PC-3 (cell line): ENCODE measurements around the gene GSX2. TPM values are rescaled to one million over a fixed set of nuclear protein-coding genes. Genes with fewer than 3 reads are reported as not detected.

Experiments
- ATAC-seq: fragments of 200-7000 bp; cut with Tn5 transposase; 2 replicates; pipeline ENCODE4 v1.9.1; 2020; ENCODE audit warnings: mild to moderate bottlenecking, moderate library complexity
- BruUV-seq: library from RNA; stranded (reverse); fragments of 400-500 nt; replicated peaks from 2 replicates; lab custom pipeline; 2021; lab: Mats Ljungman, UMichigan
- CTCF ChIA-PET: fragments of 300-600 bp; sonication (Branson Sonifier 250); formaldehyde crosslinking; loops from one replicate; lab custom pipeline; 2022; ENCODE audit warnings: antibody characterized with exemption; lab: Charles Lee
- POLR2A ChIA-PET: fragments of 300-600 bp; sonication (Branson Sonifier 250); formaldehyde crosslinking; loops from one replicate; lab custom pipeline; 2022; ENCODE audit warnings: antibody characterized with exemption; ENCODE audit not compliant: unreplicated experiment; lab: Charles Lee
- DNase-seq: peaks from one replicate; pipeline ENCODE4 v3.0.0-alpha.2; 2015
- H2AFZ ChIP-seq: fragments of 300-600 bp; sonication (generic); 2 replicates; pipeline ENCODE4 v1.6.0; 2016; ENCODE audit warnings: antibody characterized with exemption, low read length
- H3F3A ChIP-seq: fragments of 300-600 bp; sonication (generic); one replicate; pipeline ENCODE4 v1.6.0; 2017; ENCODE audit warnings: antibody characterized with exemption, low read length, control low read depth, mild to moderate bottlenecking; ENCODE audit not compliant: unreplicated experiment
- H3K27ac ChIP-seq: fragments of 300-600 bp; sonication (generic); 2 replicates; pipeline ENCODE4 v1.5.1; 2016; ENCODE audit warnings: mild to moderate bottlenecking, low read length
- H3K27me3 ChIP-seq: fragments of 300-600 bp; sonication (generic); 2 replicates; pipeline ENCODE4 v1.6.1; 2016; ENCODE audit warnings: low read length, mixed read lengths
- H3K36me3 ChIP-seq: fragments of 300-600 bp; sonication (generic); 2 replicates; pipeline ENCODE4 v1.6.1; 2016; ENCODE audit warnings: low read depth, mixed run types, low read length, mixed read lengths
- H3K4me1 ChIP-seq: fragments of 300-600 bp; sonication (generic); 2 replicates; pipeline ENCODE4 v1.5.1; 2016; ENCODE audit warnings: low read length; ENCODE audit not compliant: insufficient read depth
- H3K4me2 ChIP-seq: fragments of 300-600 bp; sonication (generic); 2 replicates; pipeline ENCODE4 v1.6.0; 2016; ENCODE audit warnings: low read length
- H3K4me3 ChIP-seq: fragments of 300-600 bp; sonication (generic); 2 replicates; pipeline ENCODE4 v1.5.1; 2016; ENCODE audit warnings: mild to moderate bottlenecking, low read length, mixed read lengths
- H3K79me2 ChIP-seq: fragments of 300-600 bp; sonication (generic); 2 replicates; pipeline ENCODE4 v1.6.1; 2017; ENCODE audit warnings: low read length, mixed read lengths
- H3K9ac ChIP-seq: fragments of 300-600 bp; sonication (generic); 2 replicates; pipeline ENCODE4 v1.6.0; 2016; ENCODE audit warnings: mild to moderate bottlenecking, low read length
- H3K9me2 ChIP-seq: fragments of 300-600 bp; sonication (generic); replicated peaks from 2 replicates; pipeline ENCODE4 v1.6.1; 2016; ENCODE audit warnings: mixed run types, low read length, mixed read lengths
- H3K9me3 ChIP-seq: fragments of 300-600 bp; sonication (generic); 2 replicates; pipeline ENCODE4 v1.6.1; 2016; ENCODE audit warnings: low read length, mixed read lengths
- H4K20me1 ChIP-seq: fragments of 300-600 bp; sonication (generic); 2 replicates; pipeline ENCODE4 v1.6.1; 2016; ENCODE audit warnings: low read length, mixed read lengths
- EZH2 ChIP-seq: fragments of 300-600 bp; sonication (generic); IDR thresholded peaks from one replicate; pipeline ENCODE4 v1.6.1; 2017; ENCODE audit warnings: antibody characterized with exemption, mild to moderate bottlenecking, low read length; ENCODE audit not compliant: unreplicated experiment
- EZH2phosphoT487 ChIP-seq: fragments of 300-600 bp; sonication (generic); IDR thresholded peaks from 2 replicates; pipeline ENCODE4 v1.6.1; 2018; ENCODE audit warnings: mild to moderate bottlenecking, antibody characterized with exemption, low read length, borderline replicate concordance
- intact Hi-C: fragments of 100-400 bp; cut with micrococcal nuclease; formaldehyde crosslinking; loops from 2 replicates; pipeline ENCODE4 v1.9.0; 2023
- total RNA-seq: library from RNA; depleted of rRNA; stranded (reverse); fragments of >200 nt; gene quantifications from 2 replicates; pipeline ENCODE4 v1.2.3, GENCODE V29; 2014
- TF ChIP-seq, protein P1 (sequence below): fragments of 300-600 bp; sonication (generic); conservative IDR thresholded peaks from 2 replicates; pipeline ENCODE4 v1.5.1; 2017; ENCODE audit warnings: antibody characterized with exemption, low read depth, mild to moderate bottlenecking, low read length

Gene GSX2
- total RNA-seq, 1 experiment from 2014 or later = not detected

DNA sequence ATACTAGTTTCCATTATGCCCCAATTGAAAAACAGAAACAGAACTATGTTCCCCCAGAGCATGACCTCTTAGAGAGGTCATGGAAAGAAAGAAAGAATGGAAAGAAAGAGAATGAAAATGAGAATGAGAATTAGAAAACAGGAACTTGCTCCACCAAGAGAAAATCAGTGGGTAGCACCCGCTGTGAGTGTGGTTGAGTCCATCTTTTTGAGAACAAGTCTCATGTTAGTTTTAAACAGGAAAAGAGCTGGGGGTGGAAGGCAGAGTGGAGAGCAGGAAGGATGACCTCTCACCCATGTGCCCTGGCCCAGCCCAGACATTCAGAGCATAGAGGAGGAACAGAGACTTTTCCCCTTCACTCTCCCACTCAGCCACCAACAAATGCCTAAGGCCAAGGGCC lies 4.9 kb downstream of the GSX2 start:
- CTCF ChIA-PET = no interaction called here

DNA sequence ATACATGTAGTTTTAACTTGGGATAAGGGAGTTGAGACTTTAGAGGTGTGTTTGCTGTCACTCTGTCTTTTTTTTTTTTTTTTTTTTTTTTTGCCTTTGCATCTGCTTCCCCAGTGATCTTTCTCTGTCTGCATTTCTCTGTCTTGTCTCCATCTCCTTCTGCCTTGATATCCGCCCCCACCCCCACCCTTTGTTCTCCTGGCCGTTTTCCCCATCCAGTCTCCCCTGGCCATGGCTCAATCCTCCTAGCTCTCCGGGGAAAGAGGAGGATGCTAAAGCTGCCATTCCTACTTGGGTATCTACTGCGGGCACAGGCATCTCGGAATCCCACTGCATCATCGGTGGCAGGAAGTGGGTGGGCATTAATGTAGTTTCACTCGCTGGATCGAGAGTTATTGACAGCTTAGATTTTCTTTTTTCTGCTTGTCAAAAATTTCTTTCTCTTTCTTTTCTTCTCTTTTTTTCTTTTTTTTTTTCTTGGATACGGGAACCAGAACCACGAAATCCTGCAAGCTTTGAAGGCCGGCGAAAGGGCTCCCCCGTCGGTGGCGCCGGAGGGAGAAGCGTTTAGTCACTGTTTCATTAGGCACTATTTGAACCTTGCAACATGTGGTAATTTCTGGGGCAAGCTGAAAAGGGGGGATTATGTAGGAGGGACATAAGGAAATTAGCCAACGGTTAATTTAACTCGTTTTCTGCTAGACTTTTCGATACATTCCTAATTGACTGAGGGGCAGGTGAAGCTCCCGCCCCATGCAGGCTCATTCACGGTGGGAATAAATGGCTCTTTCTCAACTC lies 8.2 kb downstream of the GSX2 start:
- CTCF ChIA-PET = no interaction called here
- no peaks in the 10 kb centered on the region for H3K4me1 ChIP-seq
- H3K4me2 ChIP-seq = no peak overlapping the region
- H3K4me3 ChIP-seq = no peak overlapping the region
- H3F3A ChIP-seq = no peaks in the 10 kb centered on the region
- intact Hi-C loops = no loop called here
- no peaks in the 10 kb centered on the region for H3K27me3 ChIP-seq
- H3K79me2 ChIP-seq = no peaks in the 10 kb centered on the region
- H3K9me3 ChIP-seq = no peaks in the 10 kb centered on the region
- no peaks in the 10 kb centered on the region for H3K9me2 ChIP-seq
- no peaks in the 10 kb centered on the region for H4K20me1 ChIP-seq
- H2AFZ ChIP-seq = no peak overlapping the region
- ATAC-seq (no peak), DNase-seq (no peak)
- BruUV-seq = no TSS peak
- H3K9ac ChIP-seq = no peak overlapping the region
- POLR2A ChIA-PET = no interaction called here
- no peak for TF ChIP-seq EZH2
- no peak for TF ChIP-seq EZH2phosphoT487
- TF ChIP-seq, protein P1, sequence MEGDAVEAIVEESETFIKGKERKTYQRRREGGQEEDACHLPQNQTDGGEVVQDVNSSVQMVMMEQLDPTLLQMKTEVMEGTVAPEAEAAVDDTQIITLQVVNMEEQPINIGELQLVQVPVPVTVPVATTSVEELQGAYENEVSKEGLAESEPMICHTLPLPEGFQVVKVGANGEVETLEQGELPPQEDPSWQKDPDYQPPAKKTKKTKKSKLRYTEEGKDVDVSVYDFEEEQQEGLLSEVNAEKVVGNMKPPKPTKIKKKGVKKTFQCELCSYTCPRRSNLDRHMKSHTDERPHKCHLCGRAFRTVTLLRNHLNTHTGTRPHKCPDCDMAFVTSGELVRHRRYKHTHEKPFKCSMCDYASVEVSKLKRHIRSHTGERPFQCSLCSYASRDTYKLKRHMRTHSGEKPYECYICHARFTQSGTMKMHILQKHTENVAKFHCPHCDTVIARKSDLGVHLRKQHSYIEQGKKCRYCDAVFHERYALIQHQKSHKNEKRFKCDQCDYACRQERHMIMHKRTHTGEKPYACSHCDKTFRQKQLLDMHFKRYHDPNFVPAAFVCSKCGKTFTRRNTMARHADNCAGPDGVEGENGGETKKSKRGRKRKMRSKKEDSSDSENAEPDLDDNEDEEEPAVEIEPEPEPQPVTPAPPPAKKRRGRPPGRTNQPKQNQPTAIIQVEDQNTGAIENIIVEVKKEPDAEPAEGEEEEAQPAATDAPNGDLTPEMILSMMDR = no peak
- no peaks in the 10 kb centered on the region for H3K36me3 ChIP-seq
- H3K27ac ChIP-seq = no peak overlapping the region

More for the DNA sequence above, 4.9 kb downstream of the GSX2 start:
- Histone ChIP-seq H3K27ac (no peak overlapping the region), H3K9ac (no peak overlapping the region), H2AFZ (no peak overlapping the region), H3K79me2 (no peaks in the 10 kb centered on the region), H3K4me3 (no peak overlapping the region), H3K4me2 (no peak overlapping the region), H3K4me1 (peaks cover 11% of the 10 kb centered on the region; the same call in 1 of the 2 replicates), H3F3A (no peaks in the 10 kb centered on the region), H3K9me2 (no peaks in the 10 kb centered on the region), H3K27me3 (peaks cover 22% of the 10 kb centered on the region), H3K36me3 (no peaks in the 10 kb centered on the region), H4K20me1 (no peaks in the 10 kb centered on the region), H3K9me3 (no peaks in the 10 kb centered on the region)
- TF ChIP-seq EZH2 = no peak
- TF ChIP-seq, protein P1 = no peak
- TF ChIP-seq EZH2phosphoT487 = no peak
- no TSS peak for BruUV-seq
- ATAC-seq (no peak), DNase-seq (no peak)
- intact Hi-C loops = no loop called here
- POLR2A ChIA-PET = no interaction called here
